HCT116 (cell line): Measurements from ENCODE around the gene EXOC6B. TPM values are rescaled to one million over a fixed set of nuclear protein-coding genes. Genes with fewer than 3 reads are reported as not detected.

Experiments used
- ATAC-seq: fragments of 200-7000 bp; cut with Tn5 transposase; 2 replicates; pipeline ENCODE4 v1.9.1; 2020; ENCODE audit warnings: mild to moderate bottlenecking, moderate library complexity
- BruUV-seq: library from RNA; stranded (reverse); fragments of 400-500 nt; replicated peaks from 2 replicates; lab custom pipeline; 2021; lab: Mats Ljungman, UMichigan
- CTCF ChIA-PET: fragments of 300-600 bp; sonication (Branson Sonifier 250); formaldehyde crosslinking; loops from one replicate; lab custom pipeline; 2021; ENCODE audit warnings: antibody characterized with exemption; lab: Charles Lee
- POLR2A ChIA-PET: fragments of 300-600, 350-600 bp; sonication (Branson Sonifier 250); formaldehyde crosslinking; loops from one replicate; lab custom pipeline; 2021; ENCODE audit warnings: antibody characterized with exemption; lab: Charles Lee
- RAD21 ChIA-PET, 2 experiments: fragments of 300-600 bp; sonication (Branson Sonifier 250); formaldehyde crosslinking; loops; one replicate each; lab custom pipeline; 2023; ENCODE audit warnings: low total read pairs in 2 of 2; ENCODE audit not compliant: uncharacterized antibody in 2 of 2, unreplicated experiment in 2 of 2, low non-redundant PET in 1 of 2; lab: Charles Lee
- DNase-seq: peaks from one replicate; pipeline ENCODE4 v3.0.0-alpha.2; 2010; ENCODE audit warnings: low read depth, low spot score
- H2AFZ ChIP-seq: fragments of 200-600 bp; shearing (Covaris generic), sonication (generic); 2 replicates; pipeline ENCODE4 v1.6.1; 2017; ENCODE audit warnings: low read depth, mixed run types, mixed read lengths, antibody characterized with exemption, low read length; ENCODE audit not compliant: poor library complexity, severe bottlenecking
- H3K27ac ChIP-seq: 2 replicates; pipeline ENCODE4 v1.5.1; 2012; ENCODE audit warnings: low read depth, low read length
- H3K27me3 ChIP-seq: fragments of 200-600 bp; sonication (generic); 2 replicates; pipeline ENCODE4 v1.6.1; 2016; ENCODE audit warnings: mixed run types, low read length, mixed read lengths; ENCODE audit not compliant: insufficient read depth
- H3K36me3 ChIP-seq, 2 experiments: fragments of 200-500 bp in 1 of 2; fragments of 200-600 bp in 1 of 2; sonication (Bioruptor generic) in 1 of 2; sonication (generic) in 1 of 2; 2 replicates each; pipeline versions ENCODE4 v1.5.1 to v1.6.1; 2014 to 2016; ENCODE audit warnings: low read length in 2 of 2, inconsistent platforms in 1 of 2, mixed read lengths in 1 of 2, mixed run types in 1 of 2; ENCODE audit not compliant: insufficient read depth in 2 of 2, control insufficient read depth in 1 of 2
- H3K4me1 ChIP-seq, 2 experiments: fragments of 200-600 bp in 1 of 2; sonication (generic) in 1 of 2; 2 replicates each; pipeline versions ENCODE4 v1.5.1 to v1.6.1; 2012 to 2017; ENCODE audit warnings: low read length in 2 of 2, inconsistent platforms in 1 of 2, mild to moderate bottlenecking in 1 of 2, mixed read lengths in 1 of 2, mixed run types in 1 of 2, moderate library complexity in 1 of 2; ENCODE audit not compliant: insufficient read depth in 2 of 2, control insufficient read depth in 1 of 2
- H3K4me2 ChIP-seq: fragments of 200-600 bp; sonication (generic); 2 replicates; pipeline ENCODE4 v1.6.1; 2017; ENCODE audit warnings: mixed run types, low read length, mixed read lengths
- H3K4me3 ChIP-seq, 2 experiments: fragments of 200-600 bp in 1 of 2; sonication (generic) in 1 of 2; replicated peaks in 1 of 2; 2 replicates each; pipeline ENCODE4 v1.5.1; 2011 to 2016; ENCODE audit warnings: low read length in 2 of 2, control low read depth in 1 of 2, low read depth in 1 of 2, mild to moderate bottlenecking in 1 of 2, mixed read lengths in 1 of 2, mixed run types in 1 of 2
- H3K79me2 ChIP-seq: fragments of 200-600 bp; sonication (generic); 2 replicates; pipeline ENCODE4 v1.6.1; 2017; ENCODE audit warnings: mild to moderate bottlenecking, mixed run types, low read length, moderate library complexity, mixed read lengths; ENCODE audit not compliant: insufficient read depth
- H3K9ac ChIP-seq: fragments of 200-600 bp; sonication (generic); 2 replicates; pipeline ENCODE4 v1.6.1; 2016; ENCODE audit warnings: low read length, mixed read lengths
- H3K9me2 ChIP-seq: fragments of 200-600 bp; sonication (generic), shearing (Covaris generic); 2 replicates; pipeline ENCODE4 v1.6.1; 2017; ENCODE audit warnings: mixed run types, mild to moderate bottlenecking, moderate library complexity; ENCODE audit not compliant: insufficient read depth
- H3K9me3 ChIP-seq, 2 experiments: fragments of 200-500 bp in 1 of 2; fragments of 200-600 bp in 1 of 2; sonication (Bioruptor generic) in 1 of 2; sonication (generic) in 1 of 2; 2 replicates each; pipeline ENCODE4 v1.6.1; 2014 to 2017; ENCODE audit warnings: low read length in 2 of 2, mixed read lengths in 2 of 2, inconsistent platforms in 1 of 2, low read depth in 1 of 2, mild to moderate bottlenecking in 1 of 2, mixed run types in 1 of 2, moderate library complexity in 1 of 2; ENCODE audit not compliant: control insufficient read depth in 1 of 2, insufficient read depth in 1 of 2
- H4K20me1 ChIP-seq: fragments of 200-600 bp; sonication (generic), shearing (Covaris generic); 2 replicates; pipeline ENCODE4 v1.6.1; 2017; ENCODE audit warnings: mixed run types, mild to moderate bottlenecking, moderate library complexity; ENCODE audit not compliant: insufficient read depth
- CEBPB ChIP-seq: IDR thresholded peaks from 2 replicates; pipeline ENCODE4 v1.6.1; 2012; ENCODE audit warnings: low read depth
- EGR1 ChIP-seq: IDR thresholded peaks from 2 replicates; pipeline ENCODE4 v1.6.1; 2012; ENCODE audit warnings: low read depth
- EZH2 ChIP-seq: fragments of 200-600 bp; sonication (generic); IDR thresholded peaks from 2 replicates; pipeline ENCODE4 v1.6.1; 2017; ENCODE audit warnings: antibody characterized with exemption, mixed run types
- FOSL1 ChIP-seq: IDR thresholded peaks from 2 replicates; pipeline ENCODE4 v1.6.1; 2012; ENCODE audit warnings: low read depth
- POLR2AphosphoS5 ChIP-seq: IDR thresholded peaks from 2 replicates; pipeline ENCODE4 v1.6.1; 2011; ENCODE audit warnings: mild to moderate bottlenecking, low read depth, low read length, moderate library complexity
- SIN3A ChIP-seq: IDR thresholded peaks from 2 replicates; pipeline ENCODE4 v1.6.1; 2012; ENCODE audit warnings: low read depth
- TCF7L2 ChIP-seq: IDR thresholded peaks from 2 replicates; pipeline ENCODE4 v1.7.0; 2011; ENCODE audit warnings: borderline replicate concordance, inconsistent platforms; ENCODE audit not compliant: insufficient read depth, insufficient read length; ENCODE audit errors: extremely low read depth
- YY1 ChIP-seq: IDR thresholded peaks from 2 replicates; pipeline ENCODE4 v1.6.1; 2011; ENCODE audit warnings: low read length, low read depth, moderate library complexity, mild to moderate bottlenecking; ENCODE audit not compliant: insufficient replicate concordance; ENCODE audit errors: extremely low read depth
- ZBTB33 ChIP-seq: IDR thresholded peaks from 2 replicates; pipeline ENCODE4 v1.6.1; 2011; ENCODE audit warnings: mild to moderate bottlenecking, low read length, moderate library complexity; ENCODE audit not compliant: insufficient replicate concordance; ENCODE audit errors: extremely low read depth
- intact Hi-C: fragments of 100-400 bp; cut with micrococcal nuclease; formaldehyde crosslinking; loops from 2 replicates; pipeline ENCODE4 v1.10.0; 2022
- total RNA-seq: library from RNA; stranded (reverse); gene quantifications from one replicate; pipeline ENCODE4 v1.2.1, GENCODE V29; 2021; ENCODE audit not compliant: unreplicated experiment
- TF ChIP-seq, protein P1 (sequence below): IDR thresholded peaks from 2 replicates; pipeline ENCODE4 v1.6.1; 2012
- TF ChIP-seq, protein P2 (sequence below): IDR thresholded peaks from 2 replicates; pipeline ENCODE4 v1.6.1; 2012

EXOC6B gene
- total RNA-seq, 1 experiment from 2014 or later = 25.4 TPM

DNA sequence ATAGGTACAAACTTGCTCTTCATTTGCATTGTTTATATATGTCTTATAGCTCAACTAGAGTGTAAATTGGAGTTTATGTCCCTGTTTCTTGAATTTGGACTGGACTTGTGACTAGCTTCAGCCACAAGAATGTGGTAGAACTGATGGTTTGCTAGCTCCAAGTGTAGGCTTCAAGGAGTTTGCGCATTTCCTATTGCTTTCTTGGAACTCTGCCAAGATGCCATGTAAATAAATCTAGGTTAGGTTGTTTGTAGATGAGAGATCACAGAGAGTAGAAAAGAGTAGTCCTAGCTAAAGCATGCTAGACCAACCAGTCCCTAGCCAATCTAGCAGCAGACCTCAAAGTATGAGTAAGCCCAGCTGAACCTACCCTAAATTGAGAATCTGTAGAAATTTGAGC lies 495.2 kb downstream of the EXOC6B start:
- no peak overlapping the region for H3K4me2 ChIP-seq
- no peaks in the 10 kb centered on the region for H3K27me3 ChIP-seq
- TF ChIP-seq EZH2 = no peak
- TF ChIP-seq, protein P1, sequence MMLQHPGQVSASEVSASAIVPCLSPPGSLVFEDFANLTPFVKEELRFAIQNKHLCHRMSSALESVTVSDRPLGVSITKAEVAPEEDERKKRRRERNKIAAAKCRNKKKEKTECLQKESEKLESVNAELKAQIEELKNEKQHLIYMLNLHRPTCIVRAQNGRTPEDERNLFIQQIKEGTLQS = no peak
- TF ChIP-seq POLR2AphosphoS5 = no peak
- no peak for TF ChIP-seq ZBTB33
- no peak for TF ChIP-seq FOSL1
- TF ChIP-seq SIN3A = no peak
- TF ChIP-seq, protein P2, sequence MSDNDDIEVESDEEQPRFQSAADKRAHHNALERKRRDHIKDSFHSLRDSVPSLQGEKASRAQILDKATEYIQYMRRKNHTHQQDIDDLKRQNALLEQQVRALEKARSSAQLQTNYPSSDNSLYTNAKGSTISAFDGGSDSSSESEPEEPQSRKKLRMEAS = no peak
- no peak for TF ChIP-seq YY1
- TF ChIP-seq EGR1 = no peak
- no peak for TF ChIP-seq CEBPB
- TF ChIP-seq TCF7L2 = no peak
- H4K20me1 ChIP-seq = no peaks in the 10 kb centered on the region
- H3K9ac ChIP-seq = no peak overlapping the region
- H3K4me3 ChIP-seq = no peak overlapping the region
- H3K27ac ChIP-seq = no peak overlapping the region
- DNase-seq = no peak
- no peak for ATAC-seq
- H3K36me3 ChIP-seq = no peaks in the 10 kb centered on the region
- no peaks in the 10 kb centered on the region for H3K4me1 ChIP-seq
- RAD21 ChIA-PET = no interaction called here
- no TSS peak for BruUV-seq
- CTCF ChIA-PET = no interaction called here
- no peak overlapping the region for H2AFZ ChIP-seq
- intact Hi-C loops = no loop called here
- POLR2A ChIA-PET = no interaction called here
- H3K9me2 ChIP-seq = no peaks in the 10 kb centered on the region
- no peaks in the 10 kb centered on the region for H3K9me3 ChIP-seq
- no peaks in the 10 kb centered on the region for H3K79me2 ChIP-seq
